Activated CD8-positive, alpha-beta T cell treated with anti-CD3 and anti-CD28 coated beads, Interleukin-2, amount 10 ng/mL, durations not matched to agents 7 days and 5 days (primary cell): ENCODE measurements around the gene KIF5A. TPM values are rescaled to one million over a fixed set of nuclear protein-coding genes. Genes with fewer than 3 reads are reported as not detected.

Source experiments
- ATAC-seq: fragments of 150-1000 bp; cut with Tn5 transposase; one replicate; pipeline ENCODE4 v1.10.0; 2021; ENCODE audit warnings: moderate library complexity
- CTCF ChIA-PET: fragments of 350-600 bp; sonication (Branson Sonifier 250); formaldehyde crosslinking; loops from one replicate; lab custom pipeline; 2021; ENCODE audit warnings: antibody characterized with exemption; lab: Charles Lee
- POLR2A ChIA-PET: fragments of 350-600 bp; sonication (Branson Sonifier 250); formaldehyde crosslinking; loops from one replicate; lab custom pipeline; 2021; ENCODE audit warnings: antibody characterized with exemption; lab: Charles Lee
- DNase-seq: peaks from one replicate; pipeline ENCODE4 v3.0.0-alpha.2; 2020
- H3K27ac Mint-ChIP-seq: one replicate; pipeline ENCODE4 v1.8.0; 2021; ENCODE audit warnings: mild to moderate bottlenecking, mixed read lengths
- H3K27me3 Mint-ChIP-seq: one replicate; pipeline ENCODE4 v1.8.0; 2021; ENCODE audit warnings: low read depth, mixed read lengths
- H3K36me3 Mint-ChIP-seq: one replicate; pipeline ENCODE4 v1.8.0; 2021; ENCODE audit warnings: low read depth, mixed read lengths
- H3K4me1 Mint-ChIP-seq: one replicate; pipeline ENCODE4 v1.8.0; 2021; ENCODE audit warnings: low read depth, mixed read lengths
- H3K4me3 Mint-ChIP-seq: one replicate; pipeline ENCODE4 v1.8.0; 2021; ENCODE audit warnings: mild to moderate bottlenecking, mixed read lengths
- H3K9me3 Mint-ChIP-seq: one replicate; pipeline ENCODE4 v1.8.0; 2022; ENCODE audit warnings: mixed read lengths; ENCODE audit not compliant: insufficient read depth
- total RNA-seq, 2 experiments: library from RNA; stranded (reverse); gene quantifications; one replicate each; pipeline ENCODE4 v1.2.3, GENCODE V29; 2021

Gene KIF5A
- total RNA-seq, 2 experiments from 2014 or later = 0.99 to 1.4 TPM

DNA sequence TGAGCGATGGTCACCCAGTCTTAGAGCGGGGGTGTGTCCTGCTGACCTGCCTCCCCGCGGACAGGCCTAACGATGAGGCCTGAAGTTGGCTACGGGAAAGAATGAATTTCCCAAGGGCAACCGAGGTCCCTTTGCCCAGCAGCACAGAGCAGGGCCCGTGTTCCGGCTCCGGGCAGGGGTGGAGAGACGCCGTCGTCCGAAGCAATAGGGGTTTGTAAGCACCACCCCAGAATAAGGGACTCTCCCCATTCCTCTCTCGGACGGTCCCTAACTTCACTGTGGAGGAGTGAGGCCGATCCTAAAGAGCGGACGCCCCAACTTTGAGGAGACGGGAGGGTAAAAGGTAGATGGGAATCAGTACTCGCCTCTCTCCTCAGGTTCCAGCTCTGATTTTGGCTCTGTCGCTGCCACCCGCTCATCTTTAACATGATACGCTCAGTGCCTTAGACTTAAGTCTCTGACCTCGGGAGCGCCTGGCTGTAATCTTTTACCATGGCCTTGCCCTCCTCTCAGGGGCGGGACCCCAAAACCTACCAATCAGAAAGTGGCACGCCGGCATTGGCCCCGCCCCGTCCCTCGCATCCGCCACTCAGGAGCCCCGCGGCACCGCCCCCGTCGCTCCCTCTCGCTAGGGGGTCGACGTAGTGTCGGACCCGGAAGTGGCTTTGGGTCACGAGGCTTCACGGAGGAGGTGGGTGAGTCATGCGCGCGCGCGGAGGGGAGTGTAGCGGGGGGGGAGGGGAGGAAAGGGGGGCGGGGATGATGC is 29.6 kb upstream of the KIF5A start, which contains the start of gene DDIT3:
DDIT3 (minus strand) TSS at position 462 of the 766 bp plus-strand sequence. CDS start 3,108 bp downstream, outside the sequence.
- H3K27ac Mint-ChIP-seq = peak within 1 kb of the TSS; percentile 100
- ChIA-PET CTCF (interaction anchor here (0.6 to 2.4 kb wide), 9 partner anchors 8 to 221 kb away, joined by 3 to 8 read pairs (median 3); partner anchors contain the start of gene GLI1), POLR2A (interaction anchor here (0.6 to 5.2 kb wide), 16 partner anchors 11 to 1547 kb away, joined by 3 to 74 read pairs (median 6); partner anchors contain the start of genes ARHGAP9, DCTN2, GLI1 and RAB5B)
- peaks cover 59% of the 10 kb centered on the region for H3K4me1 Mint-ChIP-seq
- H3K27me3 Mint-ChIP-seq = no peaks in the 10 kb centered on the region
- ATAC-seq (peak; percentile 75), DNase-seq (peak; percentile 99)
- H3K36me3 Mint-ChIP-seq = peaks cover 60% of the 10 kb centered on the region
- no peaks in the 10 kb centered on the region for H3K9me3 Mint-ChIP-seq
- peak within 1 kb of the TSS; percentile 86 for H3K4me3 Mint-ChIP-seq

- no peak for ATAC-seq
- H3K27me3 Mint-ChIP-seq = no peaks in the 10 kb centered on the region
- peaks cover 52% of the 10 kb centered on the region for H3K36me3 Mint-ChIP-seq
- H3K27ac Mint-ChIP-seq = peak overlapping the region; percentile 100
- peaks cover 64% of the 10 kb centered on the region for H3K4me1 Mint-ChIP-seq
- no peaks in the 10 kb centered on the region for H3K9me3 Mint-ChIP-seq
- peak overlapping the region; percentile 86 for H3K4me3 Mint-ChIP-seq
- ChIA-PET POLR2A (interaction anchor here (1.2 to 5.2 kb wide), 4 partner anchors 35 to 1548 kb away, joined by 3 to 74 read pairs (median 8); partner anchors contain the start of genes ARHGAP9, RAB5B and STAT6), CTCF (interaction anchor here (1.0 to 2.4 kb wide), 3 partner anchors 44 to 63 kb away, joined by 3 to 8 read pairs (median 3); partner anchors contain the start of gene GLI1)
- no peak for DNase-seq
Observed at GRCh38 chr12:57521525-57522010, 28.3 kb upstream of the KIF5A start.

DNA sequence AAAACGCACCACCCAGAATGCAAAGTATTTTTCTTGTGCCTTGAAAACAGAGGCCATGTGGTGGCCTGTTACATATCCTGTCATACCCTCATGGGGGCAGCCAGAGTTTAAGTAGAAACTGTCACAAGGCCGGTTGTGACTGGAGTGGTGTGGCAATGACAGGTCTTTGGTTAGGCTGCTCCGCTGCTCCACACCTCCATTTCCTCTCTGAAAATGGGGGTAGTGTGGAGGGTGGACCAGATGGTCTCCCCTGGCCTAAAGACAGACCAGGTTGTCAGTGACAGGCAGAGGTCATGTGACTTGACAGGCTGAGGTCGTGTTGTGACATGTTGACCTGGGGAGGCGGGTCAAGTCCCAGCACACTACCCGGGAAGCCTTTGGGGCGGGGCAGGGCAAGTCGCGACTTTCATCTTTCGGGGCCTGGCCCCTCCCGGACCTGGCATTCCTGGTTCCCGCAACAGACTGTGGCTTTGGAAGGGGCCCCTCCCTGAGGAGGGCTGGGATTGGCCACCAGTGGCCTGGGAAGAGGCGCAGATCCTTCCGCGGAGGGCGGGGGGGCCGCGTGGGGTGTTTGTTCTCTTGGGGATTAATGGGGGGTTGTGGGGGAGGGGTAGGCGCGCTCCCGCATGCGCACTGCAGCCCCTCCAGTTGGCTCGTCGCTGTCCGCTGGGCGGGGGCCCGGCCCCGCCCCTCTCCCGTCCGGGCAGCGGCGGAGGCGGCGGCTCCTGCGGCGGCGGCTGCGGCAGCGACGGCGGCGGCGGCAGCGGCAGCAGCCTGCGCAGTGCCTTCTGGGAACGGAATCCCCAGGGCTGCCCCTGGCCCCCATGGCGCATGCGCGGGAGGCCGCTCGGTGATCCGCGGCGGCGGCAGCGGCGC is 27.6 kb upstream of the KIF5A start, which contains the start of gene MBD6:
MBD6 (plus strand) TSS at position 814 of the 876 bp plus-strand sequence. CDS start 1,480 bp downstream, outside the sequence.
- peak within 1 kb of the TSS; percentile 95 for H3K4me3 Mint-ChIP-seq
- ATAC-seq (peak; percentile 45), DNase-seq (peak; percentile 91)
- H3K36me3 Mint-ChIP-seq = peaks cover 51% of the 10 kb centered on the region
- H3K27ac Mint-ChIP-seq = peak within 1 kb of the TSS; percentile 100
- no peaks in the 10 kb centered on the region for H3K27me3 Mint-ChIP-seq
- ChIA-PET CTCF (no interaction called here), POLR2A (no interaction called here)
- no peaks in the 10 kb centered on the region for H3K9me3 Mint-ChIP-seq
- peaks cover 61% of the 10 kb centered on the region for H3K4me1 Mint-ChIP-seq

DNA sequence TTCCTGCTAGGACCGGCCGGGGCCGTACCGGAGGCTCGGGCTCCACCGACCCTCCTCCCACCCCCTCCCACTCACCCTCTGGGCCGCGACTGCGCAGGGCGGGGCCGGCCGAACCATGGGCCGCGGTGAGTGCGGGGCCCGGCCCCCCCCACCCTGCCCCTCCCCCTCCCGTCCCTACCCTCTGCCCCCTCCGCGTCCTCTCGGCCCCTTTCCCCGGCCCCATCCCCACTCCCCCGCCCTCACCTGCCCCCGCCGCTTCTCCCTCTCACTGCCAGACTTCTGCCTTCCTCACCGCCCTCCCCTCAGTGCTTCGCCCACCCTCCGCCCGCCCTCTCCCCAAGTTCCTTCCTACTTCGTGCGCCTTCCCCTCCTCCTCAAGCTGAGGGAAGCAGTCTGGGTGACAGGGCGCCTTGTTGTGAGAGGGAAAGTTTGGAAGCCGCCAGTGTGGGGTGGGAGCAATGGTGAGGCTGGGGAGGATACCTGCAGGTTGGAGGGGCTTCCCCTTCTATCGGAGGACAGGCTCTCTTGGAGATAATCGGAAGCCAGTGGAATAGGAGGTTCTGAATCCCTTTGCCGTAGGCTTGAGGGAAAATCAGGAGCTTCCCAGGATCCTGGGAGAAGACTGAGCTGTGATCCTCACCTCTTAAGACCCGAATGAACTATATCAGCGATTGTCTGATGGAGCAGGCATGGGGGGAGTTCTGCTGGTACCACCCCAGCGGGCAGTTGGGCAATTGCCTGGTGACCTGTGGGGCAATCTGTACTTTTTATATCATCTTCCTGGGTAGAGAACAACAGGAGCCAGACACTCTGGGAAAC is 26.7 kb upstream of the KIF5A start:
- peaks cover 58% of the 10 kb centered on the region for H3K4me1 Mint-ChIP-seq
- no peaks in the 10 kb centered on the region for H3K27me3 Mint-ChIP-seq
- peak overlapping the region; percentile 92 for H3K27ac Mint-ChIP-seq
- ChIA-PET POLR2A (interaction anchor here (1.0 to 2.7 kb wide), 3 partner anchors 12 to 45 kb away, joined by 3 to 29 read pairs (median 12); no protein-coding TSS in a partner anchor), CTCF (interaction anchor here (1.2 to 2.4 kb wide), 4 partner anchors 11 to 64 kb away, joined by 3 to 8 read pairs (median 6); partner anchors contain the start of gene GLI1)
- no peaks in the 10 kb centered on the region for H3K9me3 Mint-ChIP-seq
- peak overlapping the region; percentile 95 for H3K4me3 Mint-ChIP-seq
- DNase-seq (peak; percentile 48), ATAC-seq (no peak)
- H3K36me3 Mint-ChIP-seq = peaks cover 48% of the 10 kb centered on the region

DNA sequence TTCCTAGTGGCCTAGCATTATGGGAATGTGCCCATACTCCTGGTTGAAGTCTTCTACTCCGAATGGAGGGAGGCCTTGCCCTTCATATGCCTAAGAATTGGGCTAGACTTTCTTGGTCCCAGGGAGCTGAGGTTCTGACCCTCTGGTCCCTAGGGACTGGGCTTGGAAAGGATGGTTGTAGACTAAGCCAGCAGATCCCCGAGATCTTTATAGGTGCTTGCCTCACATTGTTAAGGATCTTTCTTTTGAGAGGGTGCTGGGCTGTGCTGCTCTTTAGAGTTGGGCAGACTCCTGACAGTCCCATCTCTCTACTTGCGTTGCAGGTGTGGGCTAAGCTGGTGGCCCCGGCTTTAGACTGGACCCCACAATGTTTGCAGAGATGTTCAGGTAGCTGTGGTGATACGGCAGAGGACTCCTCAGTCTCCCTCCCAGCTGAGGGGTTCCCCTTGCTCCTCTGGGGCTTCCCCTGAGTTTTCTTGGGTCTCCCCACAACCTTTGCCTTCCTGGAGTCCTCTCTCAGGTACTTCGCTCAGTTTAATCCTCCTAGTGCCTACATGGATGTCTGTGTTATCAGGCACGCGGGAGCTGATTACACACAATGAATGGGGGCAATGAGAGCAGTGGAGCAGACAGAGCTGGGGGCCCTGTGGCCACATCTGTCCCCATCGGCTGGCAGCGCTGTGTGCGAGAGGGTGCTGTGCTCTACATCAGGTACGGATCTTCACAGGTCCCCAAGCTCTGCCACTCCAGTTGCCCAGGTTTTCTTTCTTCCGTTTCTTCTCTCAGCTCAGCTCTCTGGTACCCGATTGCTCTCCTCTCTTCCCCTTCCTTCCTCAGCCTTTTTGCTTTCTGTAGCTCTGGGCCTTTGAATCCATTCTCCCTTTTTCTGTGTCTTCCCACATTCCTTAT is 25.9 kb upstream of the KIF5A start:
- Mint-ChIP-seq H3K4me3 (peak overlapping the region; percentile 95), H3K9me3 (no peaks in the 10 kb centered on the region), H3K4me1 (peaks cover 49% of the 10 kb centered on the region), H3K27ac (peak overlapping the region; percentile 92), H3K36me3 (peaks cover 44% of the 10 kb centered on the region), H3K27me3 (no peaks in the 10 kb centered on the region)
- DNase-seq = no peak
- ChIA-PET CTCF (interaction anchor here (0.9 to 2.4 kb wide), 8 partner anchors 9 to 65 kb away, joined by 3 to 8 read pairs (median 4); partner anchors contain the start of gene GLI1), POLR2A (interaction anchor here (0.8 to 2.7 kb wide), 5 partner anchors 11 to 46 kb away, joined by 3 to 29 read pairs (median 4); no protein-coding TSS in a partner anchor)
- no peak for ATAC-seq

GRCh38 chr12:57524814-57525614 is 24.8 kb upstream of the KIF5A start:
- ATAC-seq (no peak), DNase-seq (no peak)
- no peaks in the 10 kb centered on the region for H3K9me3 Mint-ChIP-seq
- no peak overlapping the region for H3K27ac Mint-ChIP-seq
- H3K36me3 Mint-ChIP-seq = peaks cover 41% of the 10 kb centered on the region
- ChIA-PET CTCF (interaction anchor here (0.9 to 2.4 kb wide), 7 partner anchors 10 to 66 kb away, joined by 3 to 8 read pairs (median 3); partner anchors contain the start of gene GLI1), POLR2A (interaction anchor here (0.8 to 2.7 kb wide), 5 partner anchors 10 to 47 kb away, joined by 3 to 29 read pairs (median 4); no protein-coding TSS in a partner anchor)
- peaks cover 45% of the 10 kb centered on the region for H3K4me1 Mint-ChIP-seq
- H3K4me3 Mint-ChIP-seq = peak overlapping the region; percentile 95
- no peaks in the 10 kb centered on the region for H3K27me3 Mint-ChIP-seq

GRCh38 chr12:57525615-57526383 is 24.0 kb upstream of the KIF5A start:
- peaks cover 44% of the 10 kb centered on the region for H3K4me1 Mint-ChIP-seq
- H3K27ac Mint-ChIP-seq = no peak overlapping the region
- DNase-seq = no peak
- no peaks in the 10 kb centered on the region for H3K9me3 Mint-ChIP-seq
- peaks cover 40% of the 10 kb centered on the region for H3K36me3 Mint-ChIP-seq
- no peak for ATAC-seq
- ChIA-PET POLR2A (interaction anchor here (0.6 to 2.7 kb wide), 4 partner anchors 9 to 800 kb away, joined by 4 to 29 read pairs (median 4); no protein-coding TSS in a partner anchor), CTCF (no interaction called here)
- H3K27me3 Mint-ChIP-seq = no peaks in the 10 kb centered on the region
- H3K4me3 Mint-ChIP-seq = no peak overlapping the region

DNA sequence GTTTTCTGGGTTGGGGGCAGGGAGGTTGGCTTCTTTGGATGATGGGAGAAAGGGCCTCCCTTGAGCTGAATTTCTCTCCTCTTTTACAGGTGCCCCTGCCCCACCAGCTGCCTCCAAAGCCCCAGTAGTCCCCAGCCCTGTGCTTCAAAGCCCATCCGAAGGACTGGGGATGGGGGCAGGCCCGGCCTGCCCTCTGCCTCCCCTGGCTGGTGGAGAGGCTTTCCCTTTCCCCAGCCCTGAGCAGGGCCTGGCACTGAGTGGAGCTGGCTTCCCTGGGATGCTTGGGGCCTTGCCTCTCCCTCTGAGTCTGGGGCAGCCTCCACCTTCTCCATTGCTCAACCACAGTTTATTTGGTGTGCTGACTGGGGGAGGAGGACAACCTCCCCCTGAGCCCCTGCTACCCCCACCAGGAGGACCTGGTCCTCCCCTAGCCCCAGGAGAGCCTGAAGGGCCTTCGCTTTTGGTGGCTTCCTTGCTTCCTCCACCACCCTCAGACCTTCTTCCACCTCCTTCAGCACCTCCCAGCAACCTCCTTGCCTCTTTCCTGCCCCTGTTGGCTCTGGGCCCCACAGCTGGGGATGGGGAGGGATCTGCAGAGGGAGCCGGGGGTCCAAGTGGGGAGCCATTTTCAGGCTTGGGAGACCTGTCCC is 23.2 kb upstream of the KIF5A start:
- CTCF ChIA-PET = no interaction called here
- Mint-ChIP-seq H3K27ac (no peak overlapping the region), H3K27me3 (no peaks in the 10 kb centered on the region), H3K4me3 (no peak overlapping the region), H3K4me1 (peaks cover 36% of the 10 kb centered on the region), H3K9me3 (no peaks in the 10 kb centered on the region), H3K36me3 (peaks cover 47% of the 10 kb centered on the region)
- ATAC-seq (no peak), DNase-seq (no peak)
- POLR2A ChIA-PET = interaction anchor here (0.6 to 0.8 kb wide), 2 partner anchors 27 to 801 kb away, joined by 3 to 5 read pairs; no protein-coding TSS in a partner anchor
